ENCODE results near the gene MB.
"Not testable (repeated sequence)": the region's sequence is repeated elsewhere in the genome, so short reads cannot be mapped to it uniquely, and the experiment has no call there.

Gene MB

DNA sequence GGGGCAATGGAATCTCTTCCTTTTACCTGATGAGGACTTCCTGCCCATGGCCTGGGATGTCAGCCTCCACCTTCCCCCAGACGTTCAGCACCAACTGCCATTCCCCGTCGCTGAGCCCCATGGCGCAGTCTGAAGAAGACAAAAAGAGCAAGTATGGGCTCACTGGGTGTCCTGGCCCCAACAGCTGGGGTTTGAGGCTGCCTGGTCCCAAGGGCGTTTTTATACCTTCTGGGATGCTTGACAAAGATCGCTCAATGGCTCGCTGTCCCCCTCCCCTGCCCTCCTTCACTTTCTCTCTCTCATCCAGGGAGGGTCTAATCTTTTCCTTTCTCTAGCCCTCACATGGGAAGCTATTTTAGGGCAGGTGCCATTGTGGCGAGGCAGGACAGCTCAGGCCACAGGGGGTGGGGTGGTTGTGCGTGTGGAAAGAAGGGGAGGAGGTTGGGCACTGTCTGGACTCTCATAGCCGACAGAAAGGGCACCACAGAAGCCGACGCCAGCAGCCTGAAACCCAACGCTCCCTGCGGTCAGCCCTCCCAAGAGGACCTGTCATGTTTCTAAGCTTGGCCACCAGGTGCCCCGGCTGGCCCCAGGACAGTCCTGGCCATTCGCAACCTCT lies at the start of gene MB:
MB (minus strand) TSS at position 193 of the 619 bp plus-strand sequence; CDS start at position 121, 72 bp downstream.
- DNase-seq = no peak

DNA sequence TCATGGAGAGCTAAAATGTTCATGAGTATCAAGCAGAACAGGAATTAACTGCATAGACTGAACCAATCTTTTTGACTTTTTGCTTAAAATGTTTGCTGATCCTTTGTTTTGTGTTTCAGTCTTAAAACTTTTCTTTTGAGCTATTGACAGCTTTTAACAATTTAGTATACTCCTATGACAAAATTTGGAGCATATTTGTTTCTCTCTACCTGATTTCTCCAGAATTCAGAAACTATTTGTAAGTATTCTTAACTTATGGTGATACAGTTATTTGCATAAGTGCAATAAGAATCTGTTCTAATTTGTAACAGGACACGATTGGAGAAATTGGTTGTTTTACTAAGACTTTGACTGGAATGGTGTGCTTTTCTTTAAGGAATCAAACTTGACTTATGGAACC lies 49.6 kb upstream of the MB start:
- DNase-seq = not testable (repeated sequence)

DNA sequence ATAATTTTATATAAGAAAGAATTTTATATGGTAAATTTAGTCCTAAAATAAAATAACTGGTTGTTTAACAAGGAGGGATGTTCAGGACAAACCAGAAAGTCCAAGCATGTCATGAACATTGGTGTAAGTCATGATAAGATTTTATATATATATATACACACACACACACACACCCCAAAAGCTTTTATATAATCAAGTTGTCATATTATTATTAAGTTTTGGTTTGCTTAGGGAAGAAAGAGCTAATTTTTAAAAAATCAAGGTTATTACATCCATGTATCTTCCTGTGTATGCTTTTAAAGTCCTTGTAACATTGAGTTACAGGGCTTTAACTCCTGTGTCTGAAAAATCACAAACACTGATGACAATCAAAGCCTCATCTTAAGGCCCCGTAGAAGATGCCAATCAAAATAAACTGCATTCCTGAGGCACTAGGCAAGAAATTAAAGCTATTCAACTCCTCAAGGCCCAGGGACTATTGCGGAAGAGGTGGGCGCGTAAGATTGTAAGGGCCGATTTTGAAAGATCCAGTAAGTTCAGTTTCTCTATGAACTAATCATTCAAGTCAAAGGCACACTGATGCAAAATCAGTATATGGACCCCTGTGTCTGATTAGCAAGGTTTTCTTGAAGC lies 47.9 kb upstream of the MB start:
- DNase-seq = no peak

DNA sequence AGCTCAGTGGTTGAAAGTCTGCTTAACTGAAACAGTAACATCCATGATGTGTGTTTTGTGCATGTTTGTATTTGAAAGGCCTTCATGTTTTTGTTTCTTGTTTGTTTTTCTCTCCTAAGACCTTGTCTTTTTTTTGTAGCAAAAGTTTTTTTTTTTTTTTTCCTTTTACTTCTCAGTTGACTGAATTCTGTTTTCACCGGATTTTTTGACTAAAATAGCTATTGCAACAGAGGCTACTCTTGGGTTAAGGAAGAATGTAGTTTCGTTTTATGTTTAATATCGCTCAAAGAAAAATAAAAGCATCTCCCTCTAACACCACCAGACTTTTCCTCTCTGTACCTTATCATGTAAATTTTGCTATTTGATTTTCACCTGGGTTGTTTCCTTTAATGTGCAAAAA lies 46.2 kb upstream of the MB start:
- DNase-seq = no peak

DNA sequence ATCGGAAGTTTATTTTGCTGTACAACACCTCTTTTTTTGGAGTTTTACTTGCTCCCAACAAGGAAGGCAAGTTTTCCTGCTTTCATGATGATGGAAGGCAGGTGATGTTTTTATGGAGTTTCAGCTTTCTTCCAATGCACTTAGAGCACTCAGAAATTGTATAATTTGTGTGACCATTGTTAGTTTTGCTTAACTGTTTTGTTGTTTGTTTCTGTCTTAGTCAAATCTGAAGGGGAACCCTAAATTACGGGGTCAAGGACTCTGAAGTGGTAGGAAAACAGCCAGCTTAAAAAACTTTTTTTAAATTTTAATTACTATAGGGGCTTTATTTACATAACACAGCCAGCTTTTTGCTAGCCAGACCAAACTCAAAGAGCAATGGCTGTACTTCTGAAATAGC lies 45.8 kb upstream of the MB start:
- no peak for DNase-seq

DNA sequence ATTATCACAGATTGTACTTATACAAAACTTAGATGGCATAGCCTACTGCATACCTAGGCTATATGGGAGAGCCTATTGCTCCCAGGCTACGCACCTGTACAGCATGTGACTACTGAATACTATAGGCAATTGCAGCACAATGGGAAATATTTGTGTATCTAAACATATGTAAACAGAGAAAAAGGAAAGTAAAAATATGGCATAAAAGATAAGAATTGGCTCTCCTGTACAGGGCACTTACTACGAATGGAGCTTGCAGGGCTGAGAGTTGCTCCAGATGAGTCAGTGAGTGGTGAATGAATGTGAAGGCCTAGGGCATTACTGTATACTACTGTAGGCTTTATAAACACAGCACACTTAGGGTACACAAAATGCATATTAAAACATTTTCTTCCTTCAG lies 44.3 kb upstream of the MB start:
- DNase-seq = no peak

DNA sequence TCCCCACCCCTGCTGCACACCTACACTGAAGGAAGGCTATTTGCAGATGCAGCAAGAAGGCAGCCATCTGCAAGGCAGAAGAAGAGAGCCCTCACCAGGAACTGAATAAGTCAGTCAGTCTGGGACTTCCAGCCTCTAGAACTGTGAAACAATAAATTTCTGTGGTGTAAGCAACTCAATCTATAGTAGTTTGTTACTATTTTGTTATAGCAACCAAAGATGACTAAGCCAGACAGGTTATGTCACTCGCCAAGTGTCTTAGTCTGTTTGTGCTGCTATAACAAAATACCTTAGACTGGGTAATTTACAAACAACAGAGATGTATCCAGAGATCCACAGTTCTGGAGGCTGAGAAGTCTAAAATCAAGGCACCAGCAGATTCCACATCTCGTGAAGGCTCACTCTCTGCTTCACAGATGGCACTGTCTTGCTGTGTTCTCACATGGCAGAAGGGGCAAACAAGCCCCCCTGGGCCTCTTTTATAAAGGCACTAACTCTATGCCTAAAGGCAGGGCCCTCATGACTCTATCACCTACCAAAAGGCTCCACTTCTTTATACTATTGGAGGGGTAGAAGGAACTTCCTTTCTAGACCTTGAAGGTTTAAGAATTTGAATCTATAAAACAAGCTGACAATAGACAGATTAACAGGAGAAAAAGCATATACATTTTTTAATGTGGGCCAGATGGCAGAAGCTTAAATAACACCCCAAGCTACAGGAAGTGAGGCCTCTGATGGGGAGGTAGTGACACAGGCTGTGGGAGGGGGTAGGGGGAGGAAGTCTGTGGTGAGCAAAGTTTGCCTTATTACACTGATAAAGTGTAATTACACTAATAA lies 43.4 kb upstream of the MB start:
- DNase-seq = no peak

DNA sequence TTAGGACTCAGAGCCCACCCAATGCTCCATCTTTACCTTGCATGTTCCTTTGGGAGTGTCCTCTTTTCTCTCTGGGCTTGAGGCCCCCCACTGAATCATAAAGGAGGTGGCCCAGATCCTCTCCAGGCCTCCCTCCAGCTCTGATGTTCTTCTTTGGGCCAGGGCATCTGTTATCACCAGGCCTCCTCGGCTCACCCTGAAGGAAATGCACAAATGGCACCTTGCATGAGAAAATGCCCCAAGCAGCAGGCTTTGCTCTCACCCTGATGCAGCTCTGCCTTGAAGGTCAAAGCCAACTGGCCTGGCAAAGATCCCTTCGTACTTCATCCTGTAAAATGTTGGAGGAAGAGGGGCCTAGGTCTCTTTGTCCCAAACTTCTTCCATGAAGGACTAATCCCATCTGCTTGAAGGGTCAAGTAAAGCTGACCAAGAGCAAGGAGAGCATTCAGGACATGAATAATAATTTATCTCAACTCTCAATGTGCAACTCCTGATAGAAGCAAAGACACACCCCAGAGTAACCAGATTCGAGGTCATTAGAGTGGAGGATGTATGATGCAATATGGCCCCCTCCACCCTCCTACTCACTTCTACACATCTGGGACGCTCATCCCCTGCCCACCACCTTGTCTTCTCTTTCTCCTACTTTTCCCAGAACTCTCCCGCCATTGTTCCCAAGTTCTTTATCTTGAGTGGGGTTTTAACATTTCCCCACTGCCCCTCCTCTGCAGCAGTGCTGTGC lies 40.6 kb upstream of the MB start:
- DNase-seq = no peak

DNA sequence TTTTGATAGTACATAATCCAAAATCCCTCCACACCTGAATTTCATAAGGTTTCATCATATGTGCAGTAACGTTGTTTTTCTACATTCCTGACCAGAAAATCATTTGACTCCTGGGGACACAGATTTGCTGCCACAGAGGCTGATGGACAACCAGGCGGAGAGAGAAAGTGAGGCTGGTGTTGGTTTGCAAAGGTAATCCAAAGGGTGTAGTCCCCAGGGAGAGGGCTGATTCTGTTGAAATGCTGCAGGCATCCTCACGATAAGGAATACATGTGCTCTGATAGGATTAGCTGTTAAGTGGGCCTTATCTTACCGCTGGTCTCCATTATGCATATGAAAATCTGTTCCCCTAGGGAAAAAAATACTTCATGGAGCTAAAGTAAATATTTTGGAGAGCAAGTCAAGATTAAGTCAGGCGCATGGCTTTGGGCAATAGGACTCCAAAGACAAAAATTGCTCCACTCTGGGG lies 39.2 kb upstream of the MB start:
- DNase-seq = no peak

DNA sequence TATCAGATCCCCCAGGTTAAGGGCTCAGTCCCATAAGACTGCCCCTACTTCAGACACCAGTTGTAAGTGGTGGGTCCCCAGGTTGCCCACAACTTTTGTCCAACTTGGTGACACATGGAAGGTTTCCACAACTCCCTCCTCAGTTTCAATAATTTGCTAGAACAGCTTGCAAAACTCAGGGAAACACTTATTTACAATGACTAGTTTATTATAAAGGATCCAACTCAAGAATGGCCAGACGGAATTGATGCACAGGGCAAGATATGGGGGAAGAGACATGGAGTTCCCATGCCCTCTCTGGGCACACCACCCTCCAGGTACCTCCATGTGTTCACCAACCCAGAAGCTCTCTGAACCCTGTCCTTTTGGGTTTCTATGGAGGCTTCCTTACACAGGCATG lies 36.7 kb upstream of the MB start:
- no peak for DNase-seq

DNA sequence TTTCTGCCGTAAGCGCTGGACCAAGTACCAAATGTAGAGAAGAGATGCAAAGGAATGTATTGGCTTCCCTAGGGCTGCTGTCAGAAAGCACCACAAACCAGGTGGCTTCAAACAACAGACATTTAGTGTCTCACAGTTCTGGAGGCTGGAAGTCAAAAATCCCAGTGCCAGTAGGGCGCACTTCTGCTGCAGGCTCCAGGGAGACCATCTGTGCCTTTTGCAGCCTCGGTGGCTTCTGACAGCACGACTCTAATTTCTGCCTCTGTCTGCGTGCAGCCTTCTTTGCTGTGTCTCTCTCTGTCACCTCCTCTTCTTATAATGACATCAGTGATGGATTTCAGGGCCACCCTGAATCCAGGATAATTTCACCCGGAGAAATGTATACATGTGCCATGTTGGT lies 34.0 kb upstream of the MB start:
- DNase-seq = no peak

DNA sequence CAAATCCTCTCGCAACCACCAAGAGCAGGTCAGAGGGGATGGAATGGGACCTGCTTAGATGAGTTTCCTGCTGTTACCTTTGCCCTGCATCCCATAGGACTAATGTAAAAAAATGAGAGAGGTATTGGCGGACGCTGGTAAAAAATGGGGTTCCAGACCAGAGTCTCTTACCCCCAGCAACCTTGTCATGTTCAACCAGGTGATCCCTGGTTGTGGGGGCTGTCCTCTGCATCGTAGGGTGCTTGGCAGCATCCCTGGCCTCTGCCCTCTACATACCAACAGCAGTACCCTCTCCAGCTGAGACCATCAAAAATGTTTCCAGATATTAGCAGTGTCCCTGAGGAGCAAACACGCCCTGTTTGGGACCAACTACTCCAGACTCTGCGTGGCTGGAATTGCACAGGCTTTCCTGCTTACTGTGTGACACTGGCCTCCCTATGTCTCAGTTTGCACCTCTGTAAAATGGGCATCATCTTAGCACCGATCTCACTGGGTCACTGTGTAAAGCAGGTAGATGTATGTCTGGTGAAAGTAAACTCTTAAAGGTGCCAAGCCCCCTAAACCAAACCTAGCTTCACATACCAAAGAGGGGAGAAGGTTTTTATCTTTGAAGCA lies 32.6 kb upstream of the MB start:
- DNase-seq = no peak

DNA sequence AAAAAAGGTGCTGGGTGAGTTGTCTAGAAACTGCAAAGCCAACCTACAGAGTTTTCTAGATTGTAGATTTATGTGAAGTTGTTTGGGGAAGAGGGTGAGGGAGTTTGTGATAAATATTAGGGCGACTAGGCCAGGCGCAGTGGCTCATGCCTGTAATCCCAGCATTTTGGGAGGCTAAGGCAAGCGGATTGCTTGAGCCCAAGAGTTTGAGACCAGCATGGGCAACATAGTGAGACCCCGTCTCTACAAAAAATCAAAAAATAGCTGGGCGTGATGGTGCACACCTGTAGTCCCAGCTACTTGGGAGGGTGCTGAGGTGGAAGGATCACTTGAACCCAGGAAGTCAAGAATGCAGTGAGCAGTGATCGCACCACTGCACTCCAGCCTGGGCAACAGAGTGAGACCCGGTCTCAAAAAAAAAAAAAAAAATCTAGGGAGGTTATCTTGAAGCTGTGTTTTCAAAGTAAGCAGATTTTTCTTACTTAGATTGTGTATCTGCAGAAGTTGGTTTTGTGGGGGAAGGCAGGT lies 32.0 kb upstream of the MB start:
- no peak for DNase-seq

DNA sequence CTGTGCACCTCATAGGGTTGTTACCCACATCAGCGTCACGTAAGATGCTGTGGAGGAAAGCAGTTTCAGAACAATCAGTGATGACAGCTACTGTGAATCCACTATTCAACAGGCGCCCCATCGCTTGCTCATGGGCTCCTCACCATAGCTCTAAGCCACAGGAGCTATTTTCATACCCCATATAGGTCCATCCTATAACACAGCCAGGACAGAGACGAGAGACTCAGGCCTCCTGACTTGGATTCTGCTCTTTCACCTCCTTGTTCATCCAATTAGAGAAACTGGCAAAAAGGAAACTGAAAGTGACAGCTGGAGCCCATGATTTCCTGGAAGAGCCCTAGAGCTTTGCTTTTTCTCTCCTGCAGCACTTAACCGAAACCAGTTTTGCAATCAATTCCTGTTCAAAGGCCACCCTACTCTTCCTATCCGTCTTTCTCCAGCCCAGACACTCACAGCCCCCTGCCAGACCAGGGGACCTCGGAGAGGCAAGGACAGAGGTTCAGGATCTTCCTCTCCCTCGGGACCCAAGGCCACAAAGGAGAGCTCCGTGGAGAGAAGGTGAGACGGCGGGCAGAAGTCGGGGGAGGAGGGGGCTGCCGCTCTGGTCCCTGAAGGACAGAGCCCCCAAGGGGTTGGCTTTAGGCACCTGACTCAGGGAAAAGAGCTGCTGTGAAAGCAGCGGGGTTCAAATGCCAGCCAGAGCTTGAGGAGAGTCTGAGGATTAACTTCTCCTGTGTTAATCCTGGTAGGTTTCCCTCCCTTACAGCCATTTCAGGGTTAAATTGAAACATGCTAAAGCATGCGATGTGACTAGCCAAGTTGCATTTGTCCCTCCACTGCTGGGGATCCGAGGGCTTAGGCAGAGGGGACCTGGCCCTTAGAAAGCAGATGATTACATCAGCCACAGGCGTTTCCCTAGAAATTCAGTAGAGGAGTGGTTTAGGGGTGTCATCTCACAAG lies 31.2 kb upstream of the MB start, which contains the start of gene APOL6:
APOL6 (plus strand) TSS at position 381 of the 960 bp plus-strand sequence. CDS start 7,980 bp downstream, outside the sequence.
- no peak for DNase-seq

DNA sequence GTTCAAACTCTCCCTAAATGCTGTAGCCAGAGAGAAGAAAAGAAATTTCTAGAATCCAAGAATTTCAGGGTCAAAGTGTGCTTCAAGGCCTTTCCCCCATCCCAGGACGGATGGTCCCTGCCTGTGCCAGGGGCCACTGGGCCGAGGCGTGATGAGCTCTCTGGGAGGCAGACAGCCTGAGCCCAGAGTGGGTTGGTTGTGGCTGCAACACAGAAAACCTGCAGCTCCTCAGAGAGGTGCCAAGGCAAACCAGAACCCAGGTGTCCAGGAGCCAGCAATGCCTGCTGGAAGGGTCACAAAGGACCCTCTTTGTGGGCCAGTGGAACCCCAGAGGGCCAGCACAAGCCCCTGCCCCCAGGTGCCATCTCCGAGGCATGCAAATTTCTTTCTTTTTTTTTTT lies 28.5 kb upstream of the MB start:
- no peak for DNase-seq

DNA sequence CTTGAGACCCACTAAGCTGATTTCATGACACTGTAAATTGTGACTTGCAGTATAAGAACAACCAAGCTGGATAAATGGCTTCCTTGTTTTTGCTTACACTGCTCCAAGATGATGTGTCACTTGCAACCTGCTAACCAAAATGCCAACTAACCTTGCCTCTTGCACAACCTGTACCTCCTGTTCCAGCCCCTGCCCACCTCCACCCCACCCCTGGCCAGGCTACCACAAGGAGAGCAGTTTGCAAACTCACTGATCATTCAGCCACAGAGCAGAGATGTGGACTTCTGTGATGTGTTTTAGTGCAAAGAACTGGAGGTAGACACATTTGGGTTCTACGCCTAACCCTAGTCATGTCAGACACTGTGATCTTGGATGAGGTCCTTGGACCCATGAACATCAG lies 26.9 kb upstream of the MB start:
- no peak for DNase-seq

DNA sequence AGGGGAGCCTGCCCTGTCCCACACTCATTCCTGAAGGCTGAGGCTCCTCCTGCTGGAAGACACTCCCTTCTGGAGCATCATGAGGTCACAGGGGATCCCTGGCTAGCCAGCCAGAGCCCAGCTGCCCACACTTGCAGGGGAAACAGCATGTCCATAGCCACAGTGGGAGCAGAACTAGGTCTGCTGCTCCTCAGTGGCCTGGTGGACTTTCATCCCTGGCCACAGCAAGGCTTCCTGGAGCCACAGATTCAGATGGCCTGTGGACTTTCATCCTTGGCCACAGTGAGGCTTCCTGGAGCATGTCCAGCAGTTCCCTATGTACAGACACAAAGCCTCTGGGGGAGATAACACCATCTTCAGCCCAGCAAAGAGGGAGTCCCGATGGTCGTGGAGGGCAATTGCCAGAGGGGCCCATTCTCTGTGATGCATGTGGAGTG lies 25.2 kb upstream of the MB start:
- DNase-seq = no peak

DNA sequence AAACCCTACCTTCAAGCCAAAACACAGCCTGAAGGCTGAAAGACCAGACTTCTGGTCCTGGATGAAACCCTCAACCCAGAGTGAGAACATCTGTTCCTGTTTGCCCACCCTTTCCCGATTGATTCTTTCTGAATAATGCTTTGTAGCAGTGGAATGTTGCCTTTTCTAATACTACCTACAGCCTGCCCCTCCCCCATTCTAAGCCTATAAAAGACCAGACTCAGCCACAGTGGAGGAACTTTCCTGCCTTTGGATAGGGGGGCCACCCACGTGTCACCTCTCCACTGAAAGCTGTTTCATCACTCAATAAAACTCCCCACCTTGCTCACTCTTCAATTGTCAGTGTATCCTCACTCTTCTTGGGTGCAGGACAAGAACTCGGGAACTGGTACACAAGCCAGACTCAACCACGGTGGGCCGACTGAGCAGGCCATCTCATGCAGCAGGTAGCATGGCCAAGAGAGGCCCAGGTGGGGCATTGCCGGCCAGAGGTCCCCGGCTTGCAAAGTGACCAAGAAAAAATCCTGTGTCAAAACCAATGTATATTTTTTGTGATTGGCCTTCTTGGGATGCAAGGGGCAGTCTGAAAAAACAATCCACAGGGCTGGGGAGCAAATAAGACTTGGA lies 24.5 kb upstream of the MB start:
- no peak for DNase-seq

DNA sequence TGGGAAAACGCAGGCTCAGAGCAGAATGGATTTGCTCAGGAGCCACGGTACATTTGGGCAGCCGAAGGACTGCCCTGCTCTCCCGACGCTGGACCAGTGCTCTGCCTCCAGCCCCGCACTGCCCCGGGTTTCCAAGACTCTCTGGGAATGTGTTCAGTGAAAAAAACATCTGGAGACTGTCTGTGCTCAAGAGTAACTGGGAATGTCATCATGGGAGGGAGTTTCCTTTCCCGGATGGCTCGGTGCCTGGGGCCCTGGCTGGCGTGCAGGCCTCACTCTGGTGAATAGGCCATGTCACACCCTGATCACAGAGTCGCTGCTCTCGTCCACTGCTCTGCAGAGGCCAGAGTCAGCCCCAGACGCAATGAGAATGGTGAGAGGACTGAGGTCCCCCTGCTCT lies 21.3 kb upstream of the MB start:
- DNase-seq = no peak

DNA sequence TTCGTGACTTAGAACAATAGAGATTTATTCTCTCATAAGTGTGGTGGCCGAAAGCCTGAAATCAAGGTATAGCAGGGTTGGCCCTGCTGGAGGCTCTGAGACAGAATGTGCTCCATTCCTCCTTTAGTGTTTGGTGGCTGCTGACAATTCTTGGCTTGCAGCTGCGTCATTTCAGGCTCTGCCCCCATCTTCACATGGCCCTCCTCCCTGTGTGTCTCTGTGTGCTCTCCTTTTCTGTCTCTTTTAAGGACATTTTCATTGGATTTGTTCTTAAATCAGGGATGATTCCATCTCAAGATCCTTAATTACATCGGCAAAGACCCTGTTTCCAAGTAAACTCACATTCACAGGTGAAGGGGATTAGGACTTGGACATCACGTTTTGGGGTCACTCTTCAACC lies 20.9 kb upstream of the MB start:
- DNase-seq = no peak

DNA sequence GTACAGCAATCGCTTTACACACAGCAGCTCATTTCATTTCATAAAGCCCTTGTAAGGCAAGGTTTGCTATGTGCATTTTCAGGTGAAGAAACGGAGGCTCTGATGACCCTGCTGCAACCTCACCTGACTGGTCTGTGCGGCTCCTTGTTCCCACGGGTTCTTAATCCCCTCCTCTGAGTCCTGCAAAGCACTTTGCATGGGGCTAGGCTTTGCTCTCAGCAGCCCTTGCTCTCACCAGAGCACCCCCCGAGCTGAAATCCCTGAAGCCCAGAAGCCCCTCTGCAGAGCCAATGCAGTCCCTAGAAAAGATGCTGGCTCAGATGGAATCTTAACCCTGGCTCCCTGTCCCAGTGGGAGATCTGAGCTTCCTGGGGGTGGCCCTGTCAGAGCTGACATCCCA lies 20.1 kb upstream of the MB start:
- no peak for DNase-seq

Measured in NCI-H446 treated with DMSO at 0.1 percent for 48 hours (cell line).